HG03565 (cell line): ENCODE results near the gene SDCBP2.
"Not testable (repeated sequence)": the region's sequence is repeated elsewhere in the genome, so short reads cannot be mapped to it uniquely, and the experiment has no call there.

Experiments
- ATAC-seq: cut with Tn5 transposase; IDR thresholded peaks from one replicate; pipeline ENCODE4 v1.9.1; 2021; ENCODE audit warnings: mild to moderate bottlenecking, moderate library complexity; ENCODE audit not compliant: unreplicated experiment

Gene SDCBP2

GRCh38 chr20:1360094-1360846 is 31.3 kb upstream of the SDCBP2 start:
- no peak for ATAC-seq

DNA sequence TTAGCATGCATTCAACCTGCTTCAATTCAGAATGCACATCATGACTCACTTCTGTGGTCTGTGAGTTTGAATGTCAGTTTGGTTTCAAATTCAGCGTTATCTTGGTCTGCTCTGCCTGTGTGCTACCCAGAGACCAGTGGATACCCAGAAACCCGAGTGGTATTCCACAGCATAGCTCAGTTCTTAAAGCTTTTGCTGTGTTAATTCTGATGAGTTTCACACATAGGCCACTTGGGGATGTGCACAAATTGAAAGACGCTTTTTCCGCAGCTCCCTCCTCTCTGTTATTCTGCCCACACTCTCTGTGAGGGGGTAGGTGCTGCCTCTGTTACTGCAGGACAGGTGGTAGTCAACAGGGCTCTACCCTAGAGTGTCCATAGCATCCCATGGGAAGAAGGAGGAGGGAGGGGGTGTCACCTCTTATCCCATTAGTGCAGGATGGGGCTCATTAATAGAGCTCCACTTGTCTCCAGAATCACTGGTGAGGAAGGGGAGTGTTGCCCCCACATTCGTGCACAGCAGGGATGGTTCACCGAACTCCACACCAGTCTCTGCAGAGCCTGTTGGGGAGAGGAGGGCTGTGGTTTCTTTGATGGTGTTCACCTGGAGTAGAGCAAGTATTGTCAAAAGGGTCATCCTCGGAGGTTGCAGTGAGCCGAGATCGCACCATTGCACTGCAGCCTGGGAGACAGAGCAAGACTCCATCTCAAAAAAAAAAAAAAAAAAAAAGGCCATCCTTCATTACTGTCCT is 29.2 kb upstream of the SDCBP2 start:
- no peak for ATAC-seq

DNA sequence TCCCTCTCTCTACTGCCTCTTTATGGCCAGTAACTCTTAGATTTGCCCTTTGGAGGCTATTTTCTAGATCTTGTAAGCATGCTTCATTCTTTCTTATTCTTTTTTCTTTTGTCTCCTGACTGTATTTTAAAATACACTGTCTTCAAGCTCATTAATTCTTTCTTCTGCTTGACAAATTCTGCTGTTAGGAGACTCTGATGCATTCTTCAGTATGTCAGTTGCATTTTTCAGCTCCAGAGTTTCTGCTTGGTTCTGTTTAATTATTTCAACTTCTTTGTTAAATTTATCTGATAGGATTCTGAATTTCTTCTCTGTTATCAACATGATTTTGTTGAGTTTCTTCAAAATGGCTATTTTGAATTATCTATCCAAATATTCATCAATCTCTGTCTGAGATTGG is 25.0 kb upstream of the SDCBP2 start:
- ATAC-seq: no peak

GRCh38 chr20:1346315-1346969 is 17.5 kb upstream of the SDCBP2 start:
- ATAC-seq: no peak

GRCh38 chr20:1345756-1346093 is 16.8 kb upstream of the SDCBP2 start:
- ATAC-seq: no peak

DNA sequence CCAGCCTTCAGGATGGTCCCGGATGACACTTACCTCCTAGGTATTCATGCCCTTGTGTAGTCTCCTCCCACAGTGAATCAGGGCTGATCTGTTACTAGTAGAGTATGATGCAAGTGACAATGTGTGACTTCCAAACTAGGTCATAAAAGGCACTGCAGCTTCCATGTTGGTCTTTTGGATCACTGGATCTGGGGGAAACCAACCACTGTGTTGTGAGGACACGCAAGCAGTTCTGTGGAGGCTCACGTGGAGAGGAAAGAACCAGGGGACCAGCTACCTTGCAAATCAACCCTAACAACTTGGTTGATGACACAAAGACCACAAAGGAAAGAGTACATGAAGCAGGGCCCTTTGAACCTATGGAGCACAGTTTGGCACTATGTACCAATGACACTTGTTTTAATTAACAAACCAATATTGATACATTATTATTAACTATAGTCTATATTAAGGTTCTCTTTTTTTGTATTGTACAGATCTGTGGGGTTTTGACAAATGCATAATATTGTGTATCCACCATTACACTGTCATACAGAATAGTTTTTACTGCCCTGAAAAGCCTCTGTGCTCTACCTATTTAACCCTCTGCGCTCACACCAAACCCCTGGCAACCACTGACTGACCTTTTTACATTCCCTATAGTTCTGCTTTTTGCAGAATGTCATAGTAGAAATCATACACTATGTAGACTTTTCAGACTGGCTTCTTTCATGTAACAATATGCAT is 16.3 kb upstream of the SDCBP2 start:
- ATAC-seq: no peak

GRCh38 chr20:1343446-1344124 is 14.6 kb upstream of the SDCBP2 start:
- not testable (repeated sequence) for ATAC-seq

DNA sequence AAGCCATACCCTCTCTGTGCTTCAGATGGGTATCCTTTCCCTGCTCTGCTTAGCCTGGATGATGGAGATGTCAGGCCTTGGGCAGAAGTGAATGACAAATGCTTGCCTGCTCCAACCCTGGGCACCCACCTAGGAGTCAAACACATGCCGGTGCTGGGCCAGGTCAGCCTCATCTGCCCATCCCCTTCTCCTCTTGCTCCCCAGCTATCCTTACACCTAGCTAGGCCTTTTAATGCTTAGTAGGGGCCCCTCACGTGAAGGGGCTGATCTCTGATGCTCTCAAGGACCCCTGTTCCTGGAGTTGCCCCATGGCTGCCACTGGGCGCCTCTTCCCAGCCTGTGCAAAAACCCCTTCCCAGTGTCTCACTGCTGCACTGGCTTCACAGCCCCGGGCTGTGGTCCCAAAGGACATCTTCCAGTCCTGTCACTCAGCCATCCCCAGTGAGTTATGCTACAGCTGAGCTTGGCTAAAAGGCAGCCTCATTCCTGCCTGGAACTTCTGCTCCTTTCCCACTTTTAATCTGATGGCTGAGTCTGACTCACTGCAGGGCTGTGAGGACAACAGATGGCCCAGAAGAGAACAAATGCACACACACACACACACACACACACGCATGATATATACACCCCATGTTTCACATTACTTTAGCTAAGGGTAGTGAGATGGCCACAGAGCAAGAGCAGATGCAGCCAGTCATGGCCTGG is 12.8 kb upstream of the SDCBP2 start:
- ATAC-seq: no peak

DNA sequence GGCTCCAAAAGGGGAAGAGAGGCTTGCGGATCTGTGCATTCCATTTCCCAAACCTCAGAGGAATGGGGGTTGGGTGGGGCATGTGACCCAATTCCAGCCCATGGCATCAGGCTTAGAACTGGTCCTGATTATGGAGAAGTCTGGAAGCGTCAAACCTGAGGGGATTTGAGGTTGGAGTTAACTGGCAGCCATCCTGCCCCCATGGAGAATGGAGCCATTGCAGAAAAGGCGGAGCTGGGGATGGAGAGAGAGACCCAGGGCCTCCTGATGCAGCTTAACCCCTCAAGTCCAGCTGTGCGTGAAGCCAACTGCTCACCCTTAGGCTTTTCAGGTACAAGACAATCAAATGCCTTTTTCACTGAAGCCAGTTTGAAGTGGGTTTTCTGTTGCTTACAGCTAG is 9.9 kb upstream of the SDCBP2 start:
- no peak for ATAC-seq

DNA sequence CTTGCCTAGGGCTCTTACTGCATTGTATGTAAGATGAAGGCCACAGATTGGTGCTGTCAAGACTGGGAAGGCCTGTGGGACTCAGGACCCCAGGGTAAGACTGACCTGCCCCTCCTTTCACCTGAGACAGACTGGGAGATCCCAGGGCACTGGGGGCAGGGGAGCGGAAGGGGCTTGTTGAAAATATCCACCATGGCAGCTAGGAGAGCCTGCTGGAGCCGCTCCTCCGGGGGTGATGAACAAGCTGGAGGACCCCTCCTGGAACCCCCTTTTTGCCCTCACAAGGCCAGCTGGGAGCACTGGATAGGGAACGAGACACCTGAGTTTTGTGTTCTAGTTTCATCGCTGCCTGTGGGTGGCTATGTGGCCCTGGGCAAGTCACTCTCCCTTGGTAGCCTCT is 9.2 kb upstream of the SDCBP2 start:
- ATAC-seq: no peak

GRCh38 chr20:1337441-1337840 is 8.5 kb upstream of the SDCBP2 start:
- ATAC-seq: no peak

- ATAC-seq: no peak
These were observed 7.9 kb upstream of the SDCBP2 start for GRCh38 chr20:1336699-1337367.

DNA sequence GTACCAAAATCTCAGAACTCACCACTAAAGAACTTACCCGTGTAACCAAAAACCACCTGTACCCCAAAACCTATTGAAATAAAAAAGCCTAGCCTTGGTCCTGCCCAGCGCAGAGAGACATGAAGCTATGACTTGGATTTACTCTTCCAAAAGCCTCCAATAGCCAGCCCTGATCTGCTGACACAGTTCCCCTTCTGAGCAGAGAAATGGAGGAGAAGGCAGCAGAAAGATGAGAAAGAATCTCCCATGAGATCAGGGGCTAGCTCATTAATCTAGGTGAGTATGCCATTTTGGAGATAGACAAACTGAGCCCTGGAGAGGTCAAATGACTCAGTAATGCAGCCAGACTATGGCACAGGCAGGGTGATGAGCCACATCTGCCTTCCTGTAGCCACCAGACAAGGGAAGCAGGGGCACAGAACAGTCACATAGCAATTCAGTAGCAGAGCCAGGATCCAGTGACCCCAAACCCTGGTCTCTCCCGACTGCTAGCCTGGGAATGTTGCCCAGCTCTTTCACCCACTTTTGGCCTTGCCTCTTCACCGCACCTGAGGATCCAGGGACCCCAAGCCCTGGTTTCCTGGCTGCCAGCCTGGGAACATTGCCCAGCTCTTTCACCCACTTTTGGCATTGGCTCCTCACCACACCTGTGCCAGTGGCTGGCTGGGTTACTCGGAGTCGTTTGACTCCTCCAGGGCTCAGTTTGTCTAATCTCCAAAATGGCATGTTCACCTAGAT is 7.2 kb upstream of the SDCBP2 start:
- ATAC-seq: no peak

GRCh38 chr20:1334761-1335160 is 5.8 kb upstream of the SDCBP2 start:
- ATAC-seq: no peak

DNA sequence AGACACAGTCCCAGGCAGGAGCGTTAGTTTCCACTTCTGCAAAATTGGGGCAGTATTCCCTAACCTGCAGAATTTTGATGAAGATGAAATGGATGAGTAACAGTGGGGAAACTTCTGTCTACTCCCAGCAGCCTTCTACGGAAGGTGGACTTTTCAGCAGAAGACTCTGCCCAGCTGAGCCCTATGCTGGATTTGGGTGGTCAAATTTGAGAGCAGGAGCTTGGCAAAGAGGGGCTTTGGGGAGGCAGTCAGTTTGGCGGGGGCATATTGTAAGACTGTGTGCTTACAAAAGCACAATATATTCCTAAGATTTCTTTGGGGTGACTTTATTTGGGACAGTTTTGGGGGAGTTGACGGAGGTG is 5.4 kb upstream of the SDCBP2 start:
- no peak for ATAC-seq

DNA sequence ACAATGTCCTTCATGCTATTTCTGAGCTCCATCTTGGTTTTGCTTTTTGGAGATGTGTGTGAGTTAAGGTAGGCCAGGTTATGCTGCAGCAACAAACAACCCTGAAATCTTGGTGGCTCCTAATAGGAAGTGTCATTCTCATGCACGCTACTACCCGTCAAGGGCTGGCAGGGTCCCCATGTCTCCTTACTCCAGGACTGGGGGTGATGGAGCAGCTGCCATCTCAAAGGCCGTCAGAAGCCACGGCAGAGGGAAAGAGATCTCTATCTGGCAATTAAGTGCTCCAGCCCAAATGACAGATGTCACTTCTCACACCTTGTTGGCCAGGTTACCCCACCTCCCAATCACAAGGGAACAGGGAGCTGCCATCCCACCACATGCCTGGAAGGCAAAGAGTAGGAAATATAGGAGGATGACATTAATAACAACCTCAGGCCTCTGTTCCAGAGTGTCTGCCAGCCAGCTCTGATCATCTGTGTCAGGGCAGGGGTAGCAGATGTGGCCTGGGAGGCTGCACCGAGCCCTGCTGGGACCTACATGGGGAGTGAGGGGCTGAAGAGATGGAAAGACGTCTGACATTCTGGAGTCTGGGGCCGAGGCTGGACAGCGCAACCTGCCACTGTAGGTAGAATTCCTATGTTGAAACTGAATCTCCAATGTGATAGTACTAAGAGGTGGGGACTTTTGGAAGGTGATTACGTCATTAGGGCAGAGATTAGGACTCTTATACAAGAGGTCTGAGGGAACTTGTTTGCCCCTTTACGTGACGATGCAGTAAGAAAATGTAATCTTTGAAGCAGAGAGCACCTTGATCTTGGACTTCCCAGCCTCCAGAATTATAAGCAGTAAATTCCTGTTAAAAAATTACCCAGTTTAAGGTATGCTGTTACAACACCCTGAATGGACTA is 4.8 kb upstream of the SDCBP2 start:
- ATAC-seq: no peak

DNA sequence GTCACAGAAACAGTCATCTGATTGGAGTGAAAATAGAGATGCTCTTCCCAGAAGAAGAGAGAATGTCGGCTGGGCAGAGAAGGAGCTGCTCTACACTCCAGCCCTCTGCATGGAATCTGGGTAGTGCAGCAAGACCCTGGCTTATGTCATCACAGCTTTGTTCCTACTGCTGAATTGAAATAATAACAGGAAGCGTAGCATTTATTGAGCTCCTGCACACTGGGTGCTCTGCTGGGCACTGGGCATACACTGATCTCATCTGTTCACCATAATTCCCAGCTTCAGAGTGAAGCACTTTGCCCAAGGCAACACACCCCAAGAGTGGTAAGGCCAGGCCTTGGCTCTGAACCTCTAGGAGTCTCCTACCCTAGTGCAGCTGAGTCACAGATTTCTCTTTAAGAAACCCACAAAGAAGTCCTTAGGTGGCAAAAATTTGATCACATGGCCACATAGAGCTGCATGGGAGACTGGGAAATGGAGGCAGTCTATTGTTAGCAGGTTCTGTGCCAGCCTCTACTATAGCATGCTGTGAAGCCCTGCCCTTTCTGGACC is 3.9 kb upstream of the SDCBP2 start:
- ATAC-seq: no peak
